ENCODE data around the gene SHISAL2A.

DNA sequence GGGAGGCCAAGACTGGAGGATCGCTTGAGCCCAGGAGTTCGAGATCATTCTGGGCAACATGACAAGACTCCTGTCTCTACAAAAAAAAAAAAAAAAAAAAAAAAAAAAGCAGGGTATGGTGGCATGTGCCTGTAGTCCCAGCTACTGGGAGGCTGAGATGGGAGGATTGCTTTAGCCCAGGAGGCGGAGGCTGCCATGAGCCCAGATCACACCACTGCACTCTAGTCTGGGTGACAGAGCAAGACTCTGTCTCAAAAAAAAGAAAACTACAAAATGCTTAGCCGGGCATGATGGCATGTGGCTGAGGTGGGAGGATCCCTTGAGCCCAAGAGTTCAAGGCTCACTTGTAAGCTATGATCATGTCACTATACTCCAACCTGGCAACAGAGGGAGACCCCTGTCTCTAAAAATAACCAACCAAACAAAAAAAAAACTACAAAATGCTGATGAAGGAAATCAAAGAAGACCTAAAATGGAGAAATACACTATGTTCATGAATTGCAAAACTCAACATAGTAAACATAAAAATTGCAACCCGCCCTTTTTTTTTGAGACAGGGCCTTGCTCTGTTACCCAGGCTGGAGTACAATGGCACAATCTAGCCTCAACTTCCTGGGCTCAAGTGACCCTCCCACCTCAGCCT lies 20.4 kb downstream of the SHISAL2A start:
- TF ChIP-seq POLR2A (IDR thresholded peaks at IDR 0.05) = no peak
- TF ChIP-seq, protein P1, sequence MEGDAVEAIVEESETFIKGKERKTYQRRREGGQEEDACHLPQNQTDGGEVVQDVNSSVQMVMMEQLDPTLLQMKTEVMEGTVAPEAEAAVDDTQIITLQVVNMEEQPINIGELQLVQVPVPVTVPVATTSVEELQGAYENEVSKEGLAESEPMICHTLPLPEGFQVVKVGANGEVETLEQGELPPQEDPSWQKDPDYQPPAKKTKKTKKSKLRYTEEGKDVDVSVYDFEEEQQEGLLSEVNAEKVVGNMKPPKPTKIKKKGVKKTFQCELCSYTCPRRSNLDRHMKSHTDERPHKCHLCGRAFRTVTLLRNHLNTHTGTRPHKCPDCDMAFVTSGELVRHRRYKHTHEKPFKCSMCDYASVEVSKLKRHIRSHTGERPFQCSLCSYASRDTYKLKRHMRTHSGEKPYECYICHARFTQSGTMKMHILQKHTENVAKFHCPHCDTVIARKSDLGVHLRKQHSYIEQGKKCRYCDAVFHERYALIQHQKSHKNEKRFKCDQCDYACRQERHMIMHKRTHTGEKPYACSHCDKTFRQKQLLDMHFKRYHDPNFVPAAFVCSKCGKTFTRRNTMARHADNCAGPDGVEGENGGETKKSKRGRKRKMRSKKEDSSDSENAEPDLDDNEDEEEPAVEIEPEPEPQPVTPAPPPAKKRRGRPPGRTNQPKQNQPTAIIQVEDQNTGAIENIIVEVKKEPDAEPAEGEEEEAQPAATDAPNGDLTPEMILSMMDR (IDR thresholded peaks at IDR 0.05) = no peak
- TF ChIP-seq POLR2AphosphoS5 (IDR thresholded peaks at IDR 0.05) = no peak

Data from suprapubic skin (tissue), 4 donors.